ENCODE measurements around the gene TAF11L2.
"Not testable (repeated sequence)": the region's sequence is repeated elsewhere in the genome, so short reads cannot be mapped to it uniquely, and the experiment has no call there.

TAF11L2 gene

DNA sequence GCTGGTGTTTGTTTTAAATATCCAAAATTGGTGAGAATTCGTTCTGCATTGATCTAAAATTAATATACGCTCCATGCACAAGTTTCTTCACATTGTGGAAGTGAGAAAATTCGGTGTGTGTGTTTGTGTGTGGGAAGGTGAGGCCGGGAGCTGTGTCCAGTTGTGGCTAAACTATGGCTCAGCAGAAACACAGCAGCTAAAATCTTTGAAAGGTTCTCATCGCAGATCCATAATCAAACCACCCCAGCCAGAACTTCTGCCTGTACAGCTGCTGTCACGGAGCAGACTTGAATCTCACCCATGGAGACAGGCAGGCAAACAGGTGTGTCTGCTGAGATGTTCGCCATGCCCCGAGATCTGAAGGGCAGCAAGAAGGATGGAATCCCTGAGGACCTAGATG is at the start of gene TAF11L2:
Gene TAF11L2 (plus strand): TSS at position 301 of the 400 bp plus-strand sequence.
- not testable (repeated sequence) for DNase-seq

DNA sequence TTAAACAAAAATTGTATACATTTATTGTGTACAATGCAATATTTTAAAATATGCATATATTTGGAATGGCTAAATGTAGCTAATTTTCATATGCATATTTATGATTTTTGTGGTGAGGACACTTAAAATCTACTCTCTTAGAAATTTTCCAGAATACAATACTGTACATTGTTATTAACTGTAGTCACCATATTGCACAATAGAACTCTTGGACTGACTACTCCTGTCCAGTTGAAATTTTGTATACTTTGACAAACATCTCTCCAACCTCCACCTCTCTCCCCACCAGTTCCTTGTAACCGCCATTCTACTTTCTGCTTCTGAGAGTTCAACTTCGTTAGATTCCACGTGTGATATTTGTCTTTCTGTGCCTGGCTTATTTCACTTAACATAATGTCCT is 49.2 kb upstream of the TAF11L2 start:
- DNase-seq: no peak

DNA sequence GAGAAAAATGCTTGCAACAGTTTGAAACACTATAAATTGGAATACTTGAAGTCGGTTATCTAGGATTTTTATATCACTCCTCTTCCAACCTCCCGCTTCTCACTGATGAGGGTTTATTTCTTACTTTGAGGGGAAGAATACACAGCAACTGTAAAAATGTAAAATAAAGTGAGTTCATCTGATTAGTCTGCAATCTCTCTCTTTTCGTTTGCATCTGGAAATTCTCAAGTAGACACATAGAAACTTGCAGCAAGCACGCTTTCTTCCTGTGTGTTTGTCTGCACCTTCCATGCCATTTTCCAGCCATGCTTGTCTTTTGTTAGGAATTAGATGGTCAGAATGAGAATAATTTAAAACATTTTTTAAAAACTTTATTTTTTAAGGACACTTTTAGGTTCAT is 45.1 kb upstream of the TAF11L2 start:
- DNase-seq: no peak

DNA sequence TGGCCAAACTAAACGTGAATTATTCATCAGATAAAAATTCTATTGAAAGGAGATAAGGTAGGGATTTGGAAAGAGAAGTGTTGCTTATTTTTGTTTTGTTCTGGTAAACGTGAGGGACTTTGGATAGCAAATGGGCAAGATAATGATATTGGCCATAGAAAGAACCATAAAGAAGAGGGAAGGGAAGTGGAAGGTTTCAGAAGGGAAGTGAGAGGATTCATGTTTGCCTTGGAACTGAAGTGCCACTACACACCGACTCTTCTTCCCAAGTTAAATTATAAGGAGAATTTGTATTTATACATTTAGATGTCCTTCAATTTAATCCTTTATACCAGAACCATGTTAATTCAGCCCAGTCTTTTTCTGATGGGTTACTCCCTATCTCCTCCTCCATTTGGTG is 42.1 kb upstream of the TAF11L2 start:
- no peak for DNase-seq

DNA sequence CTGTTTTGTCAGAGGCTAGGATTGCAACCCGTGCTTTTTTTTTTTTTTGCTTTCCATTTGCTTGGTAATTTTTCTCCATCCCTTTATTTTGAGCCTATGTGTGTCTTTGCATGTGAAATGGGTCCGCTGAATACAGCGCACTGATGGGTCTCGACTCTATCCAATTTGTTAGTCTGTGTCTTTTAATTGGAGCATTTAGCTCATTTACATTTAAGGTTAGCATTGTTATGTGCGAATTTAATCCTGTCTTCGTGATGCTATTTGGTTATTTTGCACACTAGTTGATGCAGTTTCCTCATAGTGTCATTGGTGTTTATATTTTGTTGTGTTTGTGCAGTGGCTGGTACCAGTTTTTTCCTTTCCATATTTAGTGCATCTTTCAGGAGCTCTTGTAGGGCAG is 36.2 kb upstream of the TAF11L2 start:
- DNase-seq: no peak

DNA sequence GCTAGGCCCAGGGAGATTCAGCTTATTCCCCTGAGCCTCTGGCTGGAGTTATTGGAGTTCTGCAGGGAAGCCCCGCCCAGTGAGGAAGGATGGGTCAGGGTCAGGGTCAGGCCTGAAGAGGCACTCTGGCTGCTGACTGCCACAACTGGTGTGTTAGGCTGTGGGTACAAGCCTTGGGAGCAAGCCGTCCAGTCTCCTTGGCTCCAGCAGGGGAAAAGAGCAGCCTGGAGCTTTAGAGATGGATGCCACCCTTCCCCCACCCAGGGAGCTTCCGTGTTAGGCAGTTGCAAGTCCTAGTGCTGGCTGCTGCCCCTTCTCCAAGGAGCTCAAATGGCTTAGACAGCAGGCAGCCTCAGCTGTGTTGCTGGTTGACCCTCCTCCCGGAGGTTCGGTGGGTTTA is 34.4 kb upstream of the TAF11L2 start:
- no peak for DNase-seq

DNA sequence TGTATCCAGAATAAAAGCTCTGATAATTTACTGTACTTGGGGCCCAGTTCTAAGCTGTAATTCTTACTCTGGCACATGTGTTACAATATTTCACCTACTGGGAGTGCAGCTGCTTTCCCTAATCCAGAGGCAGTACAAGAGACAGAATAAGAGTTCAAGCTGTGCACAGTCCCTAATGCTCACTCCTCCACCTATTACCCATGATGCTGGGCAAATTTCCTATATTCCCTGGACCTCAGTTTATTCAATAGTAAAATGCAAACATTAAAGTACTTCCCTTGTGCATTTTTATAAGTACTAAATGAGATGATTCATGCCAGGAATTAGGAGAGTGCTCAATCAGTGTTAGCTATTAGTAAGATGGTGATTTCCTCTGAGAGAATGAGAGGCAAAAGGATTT is 28.0 kb upstream of the TAF11L2 start:
- no peak for DNase-seq

DNA sequence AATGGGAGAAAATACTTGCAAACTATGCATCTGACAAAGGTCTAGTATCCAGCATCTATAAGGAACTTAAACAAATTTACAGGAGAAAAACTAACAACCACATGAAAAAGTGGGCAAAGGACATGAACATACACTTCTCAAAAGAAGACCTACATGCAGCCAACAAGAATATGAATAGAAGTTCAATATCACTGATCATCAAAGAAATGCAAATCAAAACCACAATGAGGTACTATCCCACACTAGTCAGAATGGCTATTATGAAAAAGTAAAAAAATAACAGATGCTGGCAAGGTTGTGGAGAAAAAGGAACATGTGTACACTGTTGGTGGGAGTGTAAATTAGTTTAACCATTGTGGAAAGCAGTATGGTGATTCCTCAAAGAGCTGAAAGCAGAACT is 23.0 kb upstream of the TAF11L2 start:
- DNase-seq: not testable (repeated sequence)

DNA sequence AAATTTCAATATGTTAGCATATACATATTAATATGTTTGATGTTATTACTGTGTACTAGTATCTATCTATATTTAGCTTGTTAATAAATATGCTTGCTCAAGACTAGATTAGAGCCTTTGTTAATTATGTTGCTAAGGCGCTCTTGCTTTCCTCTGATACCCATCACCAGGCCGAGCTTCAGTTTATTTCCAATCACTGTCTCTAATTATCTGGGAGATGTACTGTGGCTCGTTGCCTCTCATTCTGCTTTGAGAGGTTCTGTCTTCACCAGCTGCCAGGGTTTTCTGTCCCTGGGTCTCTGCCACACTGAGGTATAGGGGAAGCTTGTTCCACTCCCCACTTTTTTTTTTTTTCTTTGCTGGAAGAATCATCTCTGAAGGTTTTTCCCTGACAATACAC is 21.0 kb upstream of the TAF11L2 start:
- no peak for DNase-seq

DNA sequence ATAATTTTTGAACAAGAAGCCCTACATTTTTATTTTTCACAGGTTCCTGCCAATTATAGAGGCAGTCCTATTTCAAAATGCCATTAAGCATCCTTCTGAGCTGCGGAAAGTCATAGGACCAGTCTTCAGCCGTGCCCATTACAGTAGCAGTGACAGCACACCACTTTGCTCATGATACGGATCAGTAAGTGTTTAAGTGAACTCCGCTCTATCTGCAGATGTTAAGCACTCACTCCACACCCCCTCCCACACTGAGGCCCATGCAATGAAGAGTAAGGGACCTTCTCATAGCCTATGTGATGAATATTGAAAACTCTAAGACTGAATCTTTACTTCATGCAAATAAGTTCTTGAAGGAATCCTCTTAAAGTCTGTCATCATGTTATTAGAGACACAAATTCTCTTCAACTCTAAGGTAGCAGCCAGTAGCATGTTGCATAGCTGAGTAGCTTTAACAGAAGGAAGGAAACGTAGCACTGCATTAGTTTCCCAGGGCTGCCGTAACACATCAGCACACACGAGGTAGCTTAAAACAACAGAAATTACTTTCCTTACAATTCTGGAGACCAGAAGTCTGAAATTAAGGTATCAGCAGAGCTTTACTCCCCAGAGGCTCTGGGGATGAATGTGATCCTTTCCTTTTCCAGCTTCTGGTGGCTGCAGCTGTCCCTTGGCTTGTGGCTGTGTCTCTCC is 20.3 kb upstream of the TAF11L2 start:
- no peak for DNase-seq

DNA sequence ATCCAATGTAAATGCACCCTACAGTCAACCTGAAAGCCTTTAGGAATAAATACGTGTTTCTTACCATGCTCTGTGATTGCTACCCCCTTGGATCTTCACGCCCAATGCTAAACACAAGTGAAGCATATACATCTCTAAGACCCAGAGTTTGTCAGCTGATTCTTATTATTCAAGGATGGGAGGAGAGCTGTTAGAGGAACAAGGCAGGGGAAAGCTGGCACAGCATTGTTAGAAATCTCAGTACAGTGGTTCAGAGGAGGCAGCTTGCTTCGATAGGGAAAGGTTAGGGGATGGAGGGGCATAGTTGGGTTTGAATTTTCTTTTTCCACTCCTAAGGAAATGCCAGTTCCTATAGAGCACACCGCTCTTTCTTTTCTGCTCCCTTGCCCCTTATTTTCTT is 16.7 kb upstream of the TAF11L2 start:
- DNase-seq: no peak

DNA sequence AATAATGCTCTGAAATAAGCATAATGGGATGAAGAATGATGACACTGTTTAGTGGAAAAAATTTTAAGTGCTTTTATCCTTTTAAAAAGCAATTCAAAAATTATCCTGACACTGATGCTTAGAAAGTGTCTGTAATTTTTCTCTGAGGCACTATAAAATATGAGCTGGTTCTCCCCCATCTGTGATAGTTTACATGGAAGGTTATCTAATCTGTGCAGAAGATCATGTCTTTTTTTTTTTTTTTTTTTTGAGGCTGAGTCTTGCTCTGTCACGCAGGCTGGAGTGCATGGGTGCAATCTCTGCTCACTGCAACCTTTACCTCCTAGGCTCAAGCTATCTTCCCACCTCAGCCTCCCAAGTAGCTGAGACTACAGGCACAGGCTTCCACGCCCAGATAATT is 15.2 kb upstream of the TAF11L2 start:
- no peak for DNase-seq

DNA sequence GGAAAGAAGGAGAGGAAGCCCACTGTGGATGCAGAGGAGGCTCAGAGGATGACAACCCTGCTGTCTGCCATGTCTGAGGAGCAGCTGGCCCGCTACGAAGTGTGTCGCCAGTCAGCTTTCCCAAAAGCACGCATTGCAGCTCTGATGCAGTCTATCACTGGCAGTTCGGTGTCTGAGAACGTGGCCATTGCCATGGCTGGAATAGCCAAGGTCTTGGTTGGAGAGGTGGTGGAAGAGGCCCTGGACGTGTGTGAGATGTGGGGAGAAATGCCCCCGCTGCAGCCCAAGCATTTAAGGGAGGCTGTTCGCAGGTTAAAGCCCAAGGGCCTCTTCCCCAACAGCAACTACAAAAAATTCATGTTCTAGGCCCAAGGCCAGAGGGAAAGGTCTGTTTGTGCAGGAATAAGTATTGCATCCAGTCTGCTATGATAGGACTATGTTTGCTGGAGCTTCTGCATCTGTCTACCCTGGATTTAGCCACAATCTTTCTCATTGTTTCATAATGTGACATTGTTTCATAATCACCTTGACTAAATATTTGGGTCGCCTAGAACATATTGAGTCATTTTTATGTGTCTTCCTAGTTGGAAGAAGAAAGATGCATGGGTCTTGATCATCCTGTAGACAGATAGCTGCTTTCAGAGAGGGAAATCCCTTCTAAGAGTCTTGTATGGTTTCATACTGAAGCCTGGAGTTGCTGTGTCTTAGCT is 11.4 kb upstream of the TAF11L2 start:
- not testable (repeated sequence) for DNase-seq

DNA sequence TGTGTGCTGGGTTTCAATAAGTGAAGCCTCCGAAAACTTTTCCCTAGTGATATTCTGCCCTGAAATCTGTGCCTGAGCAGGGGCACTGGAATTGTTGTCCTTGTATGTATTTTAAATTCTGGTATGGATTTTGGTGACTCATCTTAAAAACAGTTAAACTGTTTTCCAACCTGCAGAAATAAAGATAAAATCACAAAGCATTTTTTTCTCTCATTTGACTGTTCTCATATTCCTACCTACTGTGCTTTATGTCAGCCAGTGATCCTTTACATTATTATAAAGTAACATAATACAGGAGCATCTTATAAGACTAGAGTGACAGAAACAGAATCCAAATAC is 10.9 kb upstream of the TAF11L2 start:
- DNase-seq: no peak

DNA sequence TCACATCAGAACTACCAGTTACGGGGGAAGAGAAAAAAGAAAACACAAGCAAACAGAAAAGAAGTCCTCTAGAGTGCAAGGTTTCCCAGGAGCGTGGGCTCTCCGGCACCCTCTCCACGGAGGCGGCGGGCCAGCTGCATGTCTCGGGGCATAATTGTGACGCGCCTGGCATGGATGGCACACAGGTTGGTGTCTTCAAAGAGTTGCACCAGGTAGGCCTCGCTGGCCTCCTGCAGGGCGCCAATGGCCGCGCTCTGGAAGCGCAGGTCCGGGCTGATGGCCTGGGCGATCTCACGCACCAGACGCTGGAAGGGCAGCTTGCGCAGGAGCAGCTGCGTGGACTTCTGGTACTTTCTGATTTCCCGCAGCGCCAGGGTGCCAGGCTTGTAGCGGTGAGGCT is 6.8 kb upstream of the TAF11L2 start:
- DNase-seq: not testable (repeated sequence)

DNA sequence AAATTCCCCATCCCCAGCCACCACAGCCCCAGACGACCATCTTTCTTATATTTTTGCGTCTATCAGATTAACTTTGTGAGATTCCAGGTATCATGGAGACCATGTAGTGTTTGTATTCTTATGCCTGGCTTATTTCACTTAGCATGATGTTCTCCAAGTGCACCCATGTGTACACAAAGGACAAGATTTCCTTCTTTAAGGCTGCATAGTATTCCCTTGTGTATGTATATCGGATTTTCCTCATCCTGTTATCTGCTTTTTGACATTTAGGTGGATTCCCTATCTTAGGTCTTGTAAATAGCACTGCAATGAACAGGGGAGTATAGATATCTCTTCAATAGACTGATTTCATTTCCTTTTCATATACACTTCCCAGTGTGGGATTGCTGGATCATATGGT is 5.3 kb upstream of the TAF11L2 start:
- DNase-seq: no peak

DNA sequence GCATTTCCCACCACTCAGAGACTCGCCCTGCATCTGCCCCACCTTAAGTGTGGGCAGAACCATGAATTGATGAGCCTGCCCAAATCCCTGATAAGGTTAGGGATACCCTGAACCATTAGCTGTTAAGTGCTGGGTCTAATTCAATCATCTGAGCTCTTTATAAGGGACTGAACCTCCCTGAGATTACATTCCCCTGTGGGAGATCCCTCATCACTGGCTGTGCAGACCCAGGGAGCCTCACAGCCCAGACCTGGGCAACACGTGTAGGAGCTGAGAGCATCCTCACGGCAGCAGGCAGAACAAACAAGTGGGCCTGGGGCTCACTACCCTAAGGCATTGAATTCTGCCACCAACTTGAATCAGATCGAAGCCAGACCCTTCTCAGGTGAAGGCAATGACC is 585 bp upstream of the TAF11L2 start:
- no peak for DNase-seq

DNA sequence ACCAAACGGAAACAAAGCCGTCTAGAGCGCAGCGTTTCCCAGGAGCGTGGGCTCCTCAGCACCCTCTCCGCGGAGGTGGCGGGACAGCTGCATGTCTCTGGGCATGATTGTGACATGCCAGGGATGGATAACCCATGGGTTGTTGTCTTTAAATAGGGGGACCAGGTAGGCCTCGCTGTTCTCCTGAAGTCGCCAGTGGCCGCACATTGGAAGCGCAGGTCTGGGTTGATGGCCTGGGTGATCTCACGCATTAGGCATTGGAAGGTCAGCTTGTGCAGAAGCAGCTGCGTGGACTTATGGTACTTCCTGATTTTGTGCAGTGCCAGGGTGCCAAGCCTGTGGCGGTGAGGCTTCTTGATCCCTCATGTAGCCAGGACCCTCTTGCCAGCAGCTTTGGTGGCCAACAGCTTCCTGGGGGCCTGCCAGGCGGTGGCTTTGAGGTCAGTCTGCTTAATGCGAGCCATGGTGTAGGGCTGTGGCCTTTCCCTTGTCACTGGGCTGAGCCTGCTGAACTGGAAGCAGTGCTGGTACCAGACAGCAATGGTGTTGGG is 13.8 kb downstream of the TAF11L2 start:
- DNase-seq: no peak

DNA sequence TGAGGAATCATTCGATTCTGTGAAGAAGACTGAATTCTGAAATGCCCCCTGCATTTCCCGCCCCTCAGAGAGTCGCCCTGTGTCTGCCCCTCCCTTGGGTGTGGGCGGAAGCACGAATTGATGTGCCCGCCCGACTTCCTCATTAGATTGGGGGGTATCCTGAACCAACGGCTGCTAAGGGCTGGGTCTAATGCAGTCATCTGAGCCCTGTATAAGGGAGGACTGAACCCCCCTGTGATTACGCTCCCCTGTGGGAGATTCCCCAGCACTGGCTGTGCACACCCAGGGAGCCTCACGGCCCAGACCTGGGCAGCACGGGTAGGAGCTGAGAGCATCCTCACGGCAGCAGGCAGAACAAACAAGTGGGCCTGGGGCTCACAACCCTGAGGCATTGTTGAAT is 19.5 kb downstream of the TAF11L2 start:
- DNase-seq: not testable (repeated sequence)

DNA sequence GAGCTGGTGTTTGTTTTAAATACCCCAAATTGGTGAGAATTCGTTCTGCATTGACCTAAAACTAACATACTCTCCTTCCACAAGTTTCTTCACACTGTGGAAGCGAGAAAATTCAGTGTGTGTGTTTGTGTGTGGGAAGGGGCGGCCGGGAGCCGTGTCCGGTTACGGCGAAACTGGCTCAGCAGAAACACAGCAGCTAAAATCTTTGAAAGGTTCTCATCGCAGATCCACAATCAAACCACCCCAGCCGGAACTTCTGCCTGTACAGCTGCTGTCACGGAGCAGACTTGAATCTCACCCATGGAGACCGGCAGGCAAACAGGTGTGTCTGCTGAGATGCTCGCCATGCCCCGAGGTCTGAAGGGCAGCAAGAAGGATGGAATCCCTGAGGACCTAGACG is 20.0 kb downstream of the TAF11L2 start, which contains the start of gene TAF11L3:
Gene TAF11L3 (plus strand): TSS at position 301 of the 400 bp plus-strand sequence.
- not testable (repeated sequence) for DNase-seq

DNA sequence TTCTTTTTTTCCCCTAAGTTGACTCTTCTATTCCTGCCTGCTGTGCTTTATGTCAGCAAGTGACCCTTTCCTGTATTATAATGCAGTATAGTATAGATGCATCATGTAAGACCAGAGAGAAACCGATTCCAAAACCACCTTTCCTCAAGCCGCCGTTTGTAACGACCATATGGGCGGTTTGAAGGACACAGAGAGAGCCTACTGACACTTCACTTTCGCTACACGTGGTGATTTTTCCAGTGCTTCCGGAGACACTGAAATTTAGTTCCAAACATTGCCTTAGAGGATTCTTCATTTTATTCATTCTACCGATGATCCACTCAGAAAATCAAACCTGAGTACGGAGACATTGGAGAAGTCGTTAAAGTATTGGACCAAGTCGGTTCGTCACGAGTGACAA is 21.5 kb downstream of the TAF11L2 start:
- DNase-seq: not testable (repeated sequence)

DNA sequence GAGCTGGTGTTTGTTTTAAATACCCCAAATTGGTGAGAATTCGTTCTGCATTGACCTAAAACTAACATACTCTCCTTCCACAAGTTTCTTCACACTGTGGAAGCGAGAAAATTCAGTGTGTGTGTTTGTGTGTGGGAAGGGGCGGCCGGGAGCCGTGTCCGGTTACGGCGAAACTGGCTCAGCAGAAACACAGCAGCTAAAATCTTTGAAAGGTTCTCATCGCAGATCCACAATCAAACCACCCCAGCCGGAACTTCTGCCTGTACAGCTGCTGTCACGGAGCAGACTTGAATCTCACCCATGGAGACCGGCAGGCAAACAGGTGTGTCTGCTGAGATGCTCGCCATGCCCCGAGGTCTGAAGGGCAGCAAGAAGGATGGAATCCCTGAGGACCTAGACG is 23.5 kb downstream of the TAF11L2 start, which contains the start of gene TAF11L4:
Gene TAF11L4 (plus strand): TSS at position 301 of the 400 bp plus-strand sequence.
- not testable (repeated sequence) for DNase-seq

DNA sequence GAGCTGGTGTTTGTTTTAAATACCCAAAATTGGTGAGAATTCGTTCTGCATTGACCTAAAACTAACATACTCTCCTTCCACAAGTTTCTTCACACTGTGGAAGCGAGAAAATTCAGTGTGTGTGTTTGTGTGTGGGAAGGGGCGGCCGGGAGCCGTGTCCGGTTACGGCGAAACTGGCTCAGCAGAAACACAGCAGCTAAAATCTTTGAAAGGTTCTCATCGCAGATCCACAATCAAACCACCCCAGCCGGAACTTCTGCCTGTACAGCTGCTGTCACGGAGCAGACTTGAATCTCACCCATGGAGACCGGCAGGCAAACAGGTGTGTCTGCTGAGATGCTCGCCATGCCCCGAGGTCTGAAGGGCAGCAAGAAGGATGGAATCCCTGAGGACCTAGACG is 26.9 kb downstream of the TAF11L2 start, which contains the start of gene TAF11L5:
Gene TAF11L5 (plus strand): TSS at position 301 of the 400 bp plus-strand sequence.
- not testable (repeated sequence) for DNase-seq

DNA sequence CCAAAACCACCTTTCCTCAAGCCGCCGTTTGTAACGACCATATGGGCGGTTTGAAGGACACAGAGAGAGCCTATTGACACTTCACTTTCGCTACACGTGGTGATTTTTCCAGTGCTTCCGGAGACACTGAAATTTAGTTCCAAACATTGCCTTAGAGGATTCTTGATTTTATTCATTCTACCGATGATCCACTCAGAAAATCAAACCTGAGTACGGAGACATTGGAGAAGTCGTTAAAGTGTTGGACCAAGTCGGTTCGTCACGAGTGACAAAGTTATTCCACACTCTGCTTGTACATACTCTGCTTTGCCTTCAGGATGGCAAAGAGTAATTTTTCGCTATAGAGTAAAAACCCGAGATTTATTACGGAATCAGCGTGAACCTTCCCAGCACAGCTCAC is 28.5 kb downstream of the TAF11L2 start:
- not testable (repeated sequence) for DNase-seq
